ENCODE results near the gene ABHD16A. TPM values are rescaled to one million over a fixed set of nuclear protein-coding genes. Genes with fewer than 3 reads are reported as not detected.

ABHD16A gene
- total and polyA plus RNA-seq, 2 of the 13 experiments (the other 11 are each of a cell fraction or from before 2014, with no cell fraction given), result 43.5 to 45.4 TPM

DNA sequence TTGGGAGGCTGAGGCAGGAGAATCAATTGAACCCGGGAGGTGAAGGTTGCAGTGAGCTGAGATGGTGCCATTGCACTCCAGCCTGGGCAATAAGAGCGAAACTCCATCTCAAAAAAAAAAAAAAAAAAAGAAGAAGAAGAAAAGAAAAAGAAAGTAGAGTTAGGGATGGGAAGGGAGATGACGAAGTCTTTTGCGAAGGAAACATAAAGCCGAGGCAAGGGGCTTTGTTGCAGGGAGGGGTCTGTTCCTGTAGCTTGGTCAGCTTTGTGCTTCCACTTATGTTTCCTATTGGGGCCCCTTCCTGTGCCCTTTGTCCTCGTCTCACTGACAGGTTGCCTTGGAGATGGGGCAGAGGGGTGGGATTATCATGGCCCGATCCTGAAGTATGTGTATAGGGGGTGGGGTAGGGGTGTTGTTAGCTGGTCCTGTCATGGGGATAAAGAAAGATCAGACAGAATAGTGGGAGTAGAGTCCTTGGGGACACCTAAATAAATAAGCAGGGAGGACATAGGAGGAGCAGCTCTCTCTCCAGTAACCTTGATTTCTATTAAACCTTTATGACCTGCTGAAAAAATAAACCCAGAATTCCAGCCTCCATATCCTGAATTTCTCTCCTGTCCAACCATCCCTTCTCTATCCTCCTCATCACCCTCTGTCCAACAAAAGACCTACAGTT lies 34.3 kb upstream of the ABHD16A start (continued):
- TF ChIP-seq SMC3 (IDR thresholded peaks at IDR 0.05; ENCODE audit: low read length) (peak; percentile 48; the same call in 1 of the 2 replicates), EP300 (IDR thresholded peaks at IDR 0.05; ENCODE audit: low read depth in 2 of 2, low read length in 2 of 2) (peak; percentile 83 to 94; a peak in 3 of 4 replicates), EP300 (CRISPR knock-in tag; IDR thresholded peaks at IDR 0.05; ENCODE audit: borderline replicate concordance) (peak; percentile 90), NR1H2 (CRISPR knock-in tag; IDR thresholded peaks at IDR 0.05; ENCODE audit: borderline replicate concordance, low read depth) (no peak), NFE2L2 (IDR thresholded peaks at IDR 0.05; ENCODE audit: low read length) (no peak), TRIM24 (CRISPR knock-in tag; IDR thresholded peaks at IDR 0.05) (no peak), ZFY (CRISPR knock-in tag; IDR thresholded peaks at IDR 0.05) (no peak), POLR2AphosphoS5 (IDR thresholded peaks at IDR 0.05; ENCODE audit: low read depth, low read length) (peak; percentile 73), ZNF672 (CRISPR knock-in tag; IDR thresholded peaks at IDR 0.05) (no peak), ZBTB38 (CRISPR knock-in tag; IDR thresholded peaks at IDR 0.05) (peak; percentile 30; the same call in 1 of the 2 replicates), SUZ12 (IDR thresholded peaks at IDR 0.05; ENCODE audit: low read depth, low read length) (no peak), HIVEP1 (CRISPR knock-in tag; IDR thresholded peaks at IDR 0.05) (no peak), GZF1 (CRISPR knock-in tag; IDR thresholded peaks at IDR 0.05) (no peak; the same call in 1 of the 2 replicates), ZNF749 (CRISPR knock-in tag; IDR thresholded peaks at IDR 0.05; ENCODE audit: borderline replicate concordance) (no peak), REXO4 (CRISPR knock-in tag; IDR thresholded peaks at IDR 0.05; ENCODE audit: borderline replicate concordance) (no peak), NFYC (CRISPR knock-in tag; IDR thresholded peaks at IDR 0.05) (no peak), ZNF746 (CRISPR knock-in tag; IDR thresholded peaks at IDR 0.05) (peak; percentile 92)
- TF ChIP-seq, protein P1, sequence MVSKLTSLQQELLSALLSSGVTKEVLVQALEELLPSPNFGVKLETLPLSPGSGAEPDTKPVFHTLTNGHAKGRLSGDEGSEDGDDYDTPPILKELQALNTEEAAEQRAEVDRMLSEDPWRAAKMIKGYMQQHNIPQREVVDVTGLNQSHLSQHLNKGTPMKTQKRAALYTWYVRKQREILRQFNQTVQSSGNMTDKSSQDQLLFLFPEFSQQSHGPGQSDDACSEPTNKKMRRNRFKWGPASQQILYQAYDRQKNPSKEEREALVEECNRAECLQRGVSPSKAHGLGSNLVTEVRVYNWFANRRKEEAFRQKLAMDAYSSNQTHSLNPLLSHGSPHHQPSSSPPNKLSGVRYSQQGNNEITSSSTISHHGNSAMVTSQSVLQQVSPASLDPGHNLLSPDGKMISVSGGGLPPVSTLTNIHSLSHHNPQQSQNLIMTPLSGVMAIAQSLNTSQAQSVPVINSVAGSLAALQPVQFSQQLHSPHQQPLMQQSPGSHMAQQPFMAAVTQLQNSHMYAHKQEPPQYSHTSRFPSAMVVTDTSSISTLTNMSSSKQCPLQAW (CRISPR knock-in tag; IDR thresholded peaks at IDR 0.05), result peak; percentile 72
- TF ChIP-seq, protein P2, sequence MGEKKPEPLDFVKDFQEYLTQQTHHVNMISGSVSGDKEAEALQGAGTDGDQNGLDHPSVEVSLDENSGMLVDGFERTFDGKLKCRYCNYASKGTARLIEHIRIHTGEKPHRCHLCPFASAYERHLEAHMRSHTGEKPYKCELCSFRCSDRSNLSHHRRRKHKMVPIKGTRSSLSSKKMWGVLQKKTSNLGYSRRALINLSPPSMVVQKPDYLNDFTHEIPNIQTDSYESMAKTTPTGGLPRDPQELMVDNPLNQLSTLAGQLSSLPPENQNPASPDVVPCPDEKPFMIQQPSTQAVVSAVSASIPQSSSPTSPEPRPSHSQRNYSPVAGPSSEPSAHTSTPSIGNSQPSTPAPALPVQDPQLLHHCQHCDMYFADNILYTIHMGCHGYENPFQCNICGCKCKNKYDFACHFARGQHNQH (CRISPR knock-in tag; IDR thresholded peaks at IDR 0.05), result peak; percentile 85
- TF ChIP-seq, protein P3, sequence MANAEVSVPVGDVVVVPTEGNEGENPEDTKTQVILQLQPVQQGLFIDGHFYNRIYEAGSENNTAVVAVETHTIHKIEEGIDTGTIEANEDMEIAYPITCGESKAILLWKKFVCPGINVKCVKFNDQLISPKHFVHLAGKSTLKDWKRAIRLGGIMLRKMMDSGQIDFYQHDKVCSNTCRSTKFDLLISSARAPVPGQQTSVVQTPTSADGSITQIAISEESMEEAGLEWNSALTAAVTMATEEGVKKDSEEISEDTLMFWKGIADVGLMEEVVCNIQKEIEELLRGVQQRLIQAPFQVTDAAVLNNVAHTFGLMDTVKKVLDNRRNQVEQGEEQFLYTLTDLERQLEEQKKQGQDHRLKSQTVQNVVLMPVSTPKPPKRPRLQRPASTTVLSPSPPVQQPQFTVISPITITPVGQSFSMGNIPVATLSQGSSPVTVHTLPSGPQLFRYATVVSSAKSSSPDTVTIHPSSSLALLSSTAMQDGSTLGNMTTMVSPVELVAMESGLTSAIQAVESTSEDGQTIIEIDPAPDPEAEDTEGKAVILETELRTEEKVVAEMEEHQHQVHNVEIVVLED (CRISPR knock-in tag; IDR thresholded peaks at IDR 0.05; ENCODE audit: borderline replicate concordance), result no peak
- TF ChIP-seq, protein P4, sequence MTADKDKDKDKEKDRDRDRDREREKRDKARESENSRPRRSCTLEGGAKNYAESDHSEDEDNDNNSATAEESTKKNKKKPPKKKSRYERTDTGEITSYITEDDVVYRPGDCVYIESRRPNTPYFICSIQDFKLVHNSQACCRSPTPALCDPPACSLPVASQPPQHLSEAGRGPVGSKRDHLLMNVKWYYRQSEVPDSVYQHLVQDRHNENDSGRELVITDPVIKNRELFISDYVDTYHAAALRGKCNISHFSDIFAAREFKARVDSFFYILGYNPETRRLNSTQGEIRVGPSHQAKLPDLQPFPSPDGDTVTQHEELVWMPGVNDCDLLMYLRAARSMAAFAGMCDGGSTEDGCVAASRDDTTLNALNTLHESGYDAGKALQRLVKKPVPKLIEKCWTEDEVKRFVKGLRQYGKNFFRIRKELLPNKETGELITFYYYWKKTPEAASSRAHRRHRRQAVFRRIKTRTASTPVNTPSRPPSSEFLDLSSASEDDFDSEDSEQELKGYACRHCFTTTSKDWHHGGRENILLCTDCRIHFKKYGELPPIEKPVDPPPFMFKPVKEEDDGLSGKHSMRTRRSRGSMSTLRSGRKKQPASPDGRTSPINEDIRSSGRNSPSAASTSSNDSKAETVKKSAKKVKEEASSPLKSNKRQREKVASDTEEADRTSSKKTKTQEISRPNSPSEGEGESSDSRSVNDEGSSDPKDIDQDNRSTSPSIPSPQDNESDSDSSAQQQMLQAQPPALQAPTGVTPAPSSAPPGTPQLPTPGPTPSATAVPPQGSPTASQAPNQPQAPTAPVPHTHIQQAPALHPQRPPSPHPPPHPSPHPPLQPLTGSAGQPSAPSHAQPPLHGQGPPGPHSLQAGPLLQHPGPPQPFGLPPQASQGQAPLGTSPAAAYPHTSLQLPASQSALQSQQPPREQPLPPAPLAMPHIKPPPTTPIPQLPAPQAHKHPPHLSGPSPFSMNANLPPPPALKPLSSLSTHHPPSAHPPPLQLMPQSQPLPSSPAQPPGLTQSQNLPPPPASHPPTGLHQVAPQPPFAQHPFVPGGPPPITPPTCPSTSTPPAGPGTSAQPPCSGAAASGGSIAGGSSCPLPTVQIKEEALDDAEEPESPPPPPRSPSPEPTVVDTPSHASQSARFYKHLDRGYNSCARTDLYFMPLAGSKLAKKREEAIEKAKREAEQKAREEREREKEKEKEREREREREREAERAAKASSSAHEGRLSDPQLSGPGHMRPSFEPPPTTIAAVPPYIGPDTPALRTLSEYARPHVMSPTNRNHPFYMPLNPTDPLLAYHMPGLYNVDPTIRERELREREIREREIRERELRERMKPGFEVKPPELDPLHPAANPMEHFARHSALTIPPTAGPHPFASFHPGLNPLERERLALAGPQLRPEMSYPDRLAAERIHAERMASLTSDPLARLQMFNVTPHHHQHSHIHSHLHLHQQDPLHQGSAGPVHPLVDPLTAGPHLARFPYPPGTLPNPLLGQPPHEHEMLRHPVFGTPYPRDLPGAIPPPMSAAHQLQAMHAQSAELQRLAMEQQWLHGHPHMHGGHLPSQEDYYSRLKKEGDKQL (CRISPR knock-in tag; IDR thresholded peaks at IDR 0.05; ENCODE audit: low read depth), result peak; percentile 77
